Measurements from ENCODE around the gene C19orf44. TPM values are rescaled to one million over a fixed set of nuclear protein-coding genes. Genes with fewer than 3 reads are reported as not detected.

The C19orf44 gene
- total RNA-seq, 1 experiment from 2014 or later = 3.0 TPM

DNA sequence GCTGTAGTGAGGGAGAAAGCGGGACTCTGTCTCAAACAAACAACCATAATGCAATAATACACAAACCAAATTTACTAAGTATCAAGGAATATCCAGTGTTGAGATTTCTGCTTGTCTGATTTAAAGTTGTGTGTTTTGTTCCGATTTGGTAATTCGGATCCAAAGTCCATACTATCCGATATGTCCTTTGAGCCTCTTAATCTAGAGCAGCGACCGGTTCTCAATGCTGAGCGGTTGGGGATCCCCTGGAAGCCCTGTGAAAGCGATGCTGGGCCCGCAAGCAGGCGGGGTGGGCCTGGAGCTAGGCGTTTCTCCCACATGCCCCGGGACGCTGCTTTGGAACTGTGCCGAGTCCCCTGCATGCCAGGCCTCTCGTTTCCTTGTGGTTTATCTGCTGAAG is 20.2 kb downstream of the C19orf44 start:
- Histone ChIP-seq H3K27ac (no peak overlapping the region), H3K27me3 (replicated peaks) (no peaks in the 10 kb centered on the region), H3K36me3 (peaks cover 57% of the 10 kb centered on the region), H3K9me3 (replicated peaks) (no peaks in the 10 kb centered on the region), H3K4me1 (replicated peaks) (no peaks in the 10 kb centered on the region), H3K4me3 (no peak overlapping the region)
- DNase-seq (ENCODE audit: low read depth in 1 of 2, low spot score in 2 of 2) = no peak

DNA sequence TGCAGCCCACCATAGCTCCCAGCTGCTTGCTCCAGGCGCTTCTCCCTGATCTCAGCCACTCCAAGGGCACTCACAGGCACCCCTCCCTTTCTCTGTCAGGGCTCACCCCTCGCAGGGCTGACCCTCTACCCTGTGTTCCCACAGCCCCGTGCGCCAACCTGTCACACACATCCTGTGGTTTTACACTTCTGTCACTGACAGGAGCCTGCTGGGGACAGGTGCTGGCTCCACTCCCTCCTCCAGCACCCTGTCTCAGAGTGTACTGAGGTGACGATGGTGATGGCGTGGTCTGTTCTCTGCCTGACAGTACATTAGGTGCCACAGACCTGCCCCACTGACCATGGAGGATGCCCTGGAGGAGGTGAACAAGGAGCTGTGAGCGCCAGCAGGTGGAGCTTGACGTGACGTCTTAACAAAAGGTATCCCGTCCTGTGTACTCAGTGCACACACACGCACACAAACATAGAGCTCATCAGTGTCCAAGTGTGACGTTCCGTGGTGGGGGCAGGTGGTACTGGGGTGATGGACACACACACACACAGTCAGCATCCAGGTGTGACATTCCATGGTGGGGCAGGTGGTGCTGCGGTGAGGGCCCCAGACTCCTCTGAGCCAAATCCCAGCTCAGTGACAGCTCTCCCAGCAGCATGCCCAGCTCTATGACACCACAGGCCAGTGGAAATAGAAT is 20.9 kb downstream of the C19orf44 start:
- H3K27ac ChIP-seq = no peak overlapping the region
- DNase-seq (ENCODE audit: low read depth in 1 of 2, low spot score in 2 of 2) = no peak

DNA sequence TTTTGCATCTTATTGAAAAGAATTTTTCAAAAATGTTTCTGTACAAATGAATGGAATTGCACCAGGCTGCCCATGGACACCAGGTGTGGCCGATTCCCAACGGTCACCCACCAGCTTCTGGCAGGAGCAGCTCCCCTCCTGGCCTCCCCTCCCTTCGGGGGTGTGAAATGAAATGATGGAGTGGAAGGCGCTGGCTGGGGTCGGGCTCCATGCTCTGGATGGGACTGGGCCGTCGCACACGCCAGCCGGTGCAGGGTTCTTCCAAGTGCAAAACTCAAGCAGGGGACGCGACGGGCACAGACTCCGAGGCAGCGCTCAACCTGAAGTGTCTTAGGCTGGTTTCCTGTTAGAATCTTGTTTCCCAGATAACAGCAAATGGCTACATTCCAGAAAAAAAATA is 21.9 kb downstream of the C19orf44 start:
- H3K36me3 ChIP-seq = peaks cover 68% of the 10 kb centered on the region
- no peaks in the 10 kb centered on the region for H3K27me3 ChIP-seq (replicated peaks)
- DNase-seq (ENCODE audit: low read depth in 1 of 2, low spot score in 2 of 2) = no peak
- no peaks in the 10 kb centered on the region for H3K9me3 ChIP-seq (replicated peaks)
- H3K4me1 ChIP-seq (replicated peaks) = no peaks in the 10 kb centered on the region
- no peak overlapping the region for H3K27ac ChIP-seq
- H3K4me3 ChIP-seq = no peak overlapping the region

More for the DNA sequence above, 20.9 kb downstream of the C19orf44 start:
- no peaks in the 10 kb centered on the region for H3K4me1 ChIP-seq (replicated peaks)
- no peaks in the 10 kb centered on the region for H3K9me3 ChIP-seq (replicated peaks)
- H3K27me3 ChIP-seq (replicated peaks) = no peaks in the 10 kb centered on the region
- H3K36me3 ChIP-seq = peaks cover 63% of the 10 kb centered on the region
- H3K4me3 ChIP-seq = no peak overlapping the region

DNA sequence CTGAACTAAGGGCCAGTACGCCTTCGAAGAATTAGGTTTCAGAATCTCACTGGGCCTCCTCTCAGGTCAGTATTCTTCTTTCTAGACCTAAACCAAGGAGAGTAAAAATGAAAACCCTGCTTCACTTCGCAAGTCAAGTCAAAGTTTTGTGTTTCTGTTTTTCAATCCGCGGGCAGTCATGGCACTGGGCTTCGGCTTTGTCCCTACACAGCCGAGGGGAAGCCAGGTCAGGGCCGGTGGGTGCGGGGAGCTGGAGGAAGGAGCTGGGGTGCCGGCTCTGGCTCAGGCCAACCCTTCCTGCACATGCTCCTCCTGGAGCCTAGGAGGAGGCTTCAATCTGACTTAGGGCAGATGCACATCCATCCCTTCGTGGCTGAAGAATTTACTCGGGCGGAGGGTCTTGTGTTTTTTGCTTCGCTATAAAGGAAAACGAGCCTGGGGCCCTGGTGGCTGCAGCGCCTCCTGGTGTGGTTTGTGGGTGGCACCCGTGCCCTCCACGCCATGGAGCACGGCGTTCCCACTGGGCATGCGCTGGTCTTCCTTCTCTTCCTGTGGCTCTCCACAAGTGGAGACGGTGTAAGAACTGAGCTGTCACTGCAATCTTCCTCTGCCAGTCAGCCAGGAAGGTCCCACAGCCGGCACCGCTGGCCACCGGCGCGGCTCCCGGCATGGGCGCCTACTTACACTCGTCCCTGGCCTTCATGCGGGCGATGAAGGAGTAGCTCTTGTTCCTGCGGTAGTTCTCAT is 22.5 kb downstream of the C19orf44 start:
- Histone ChIP-seq H3K4me3 (no peak overlapping the region), H3K9me3 (replicated peaks) (no peaks in the 10 kb centered on the region), H3K27ac (no peak overlapping the region), H3K27me3 (replicated peaks) (no peaks in the 10 kb centered on the region), H3K4me1 (replicated peaks) (no peaks in the 10 kb centered on the region), H3K36me3 (peaks cover 74% of the 10 kb centered on the region)
- no peak for DNase-seq (ENCODE audit: low read depth in 1 of 2, low spot score in 2 of 2)

DNA sequence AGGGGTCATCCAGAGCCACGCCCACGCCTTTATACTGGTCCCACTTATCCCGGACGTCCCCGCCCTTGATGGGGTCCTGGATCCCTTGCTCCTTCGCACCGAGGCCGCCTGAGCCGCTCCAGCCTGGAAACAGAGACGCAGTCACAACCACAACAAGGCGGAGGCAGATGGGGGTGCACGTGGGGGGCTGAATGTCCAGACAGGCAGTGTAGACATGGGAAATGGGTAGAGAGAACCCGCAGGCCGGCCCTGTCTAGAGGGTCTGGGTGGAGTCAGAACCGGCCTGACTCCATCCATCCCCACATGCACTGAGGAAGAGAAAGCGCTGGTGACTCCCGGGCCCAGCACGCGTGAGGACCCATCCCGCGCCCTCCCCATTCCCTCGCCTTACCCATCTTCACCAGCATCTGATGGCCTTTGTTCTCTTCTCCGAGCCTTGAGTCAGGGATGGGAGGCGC is 23.1 kb downstream of the C19orf44 start:
- H3K9me3 ChIP-seq (replicated peaks) = no peaks in the 10 kb centered on the region
- H3K4me3 ChIP-seq = no peak overlapping the region
- H3K4me1 ChIP-seq (replicated peaks) = no peaks in the 10 kb centered on the region
- no peak overlapping the region for H3K27ac ChIP-seq
- peaks cover 80% of the 10 kb centered on the region for H3K36me3 ChIP-seq
- no peaks in the 10 kb centered on the region for H3K27me3 ChIP-seq (replicated peaks)
- no peak for DNase-seq (ENCODE audit: low read depth in 1 of 2, low spot score in 2 of 2)

DNA sequence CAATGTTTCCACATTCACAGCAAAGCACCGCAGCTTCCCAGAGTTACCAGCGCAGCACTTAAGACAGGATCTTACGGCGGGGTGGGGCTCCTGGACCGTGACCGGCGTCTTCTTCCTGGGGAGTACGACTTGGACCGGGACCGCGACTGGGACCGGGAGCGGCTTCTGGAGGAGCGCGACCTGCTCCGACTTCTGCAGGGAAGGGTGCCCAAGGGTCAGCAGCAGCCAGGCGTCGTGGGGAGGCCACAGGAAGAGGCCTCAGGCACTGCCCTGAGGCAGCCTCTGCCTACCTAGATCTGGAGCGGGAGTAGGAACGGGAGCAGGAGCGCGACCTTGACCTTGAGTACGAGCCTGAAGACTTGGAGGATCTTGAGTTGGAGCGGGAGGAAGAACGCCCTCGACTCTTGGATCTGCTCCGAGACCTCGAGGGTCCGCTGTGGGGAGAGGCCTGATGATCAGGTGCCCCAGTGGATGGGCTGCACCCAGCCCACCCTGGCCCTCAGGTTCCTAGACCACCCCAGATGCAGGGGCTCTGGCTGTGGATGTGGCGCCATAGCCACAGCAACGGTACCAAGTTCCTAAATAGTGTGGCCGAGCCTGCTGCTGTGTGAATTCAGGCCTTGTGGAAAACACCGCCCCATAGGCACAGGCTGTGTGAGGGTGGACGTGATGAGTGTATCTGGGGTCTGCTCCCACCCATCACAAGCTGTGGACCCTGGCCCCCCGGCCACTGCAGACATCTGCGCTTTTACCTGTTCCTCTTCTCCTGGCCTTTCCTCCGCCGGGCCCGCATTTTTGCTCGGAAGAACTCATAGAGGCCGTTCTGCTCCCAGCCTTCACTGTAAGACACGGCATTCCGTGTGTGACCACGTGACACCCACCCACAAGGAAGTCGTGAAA is 24.1 kb downstream of the C19orf44 start:
- Histone ChIP-seq H3K4me1 (replicated peaks) (no peaks in the 10 kb centered on the region), H3K27me3 (replicated peaks) (no peaks in the 10 kb centered on the region), H3K4me3 (no peak overlapping the region), H3K36me3 (peaks cover 84% of the 10 kb centered on the region), H3K27ac (no peak overlapping the region), H3K9me3 (replicated peaks) (no peaks in the 10 kb centered on the region)
- DNase-seq (ENCODE audit: low read depth in 1 of 2, low spot score in 2 of 2) = no peak

DNA sequence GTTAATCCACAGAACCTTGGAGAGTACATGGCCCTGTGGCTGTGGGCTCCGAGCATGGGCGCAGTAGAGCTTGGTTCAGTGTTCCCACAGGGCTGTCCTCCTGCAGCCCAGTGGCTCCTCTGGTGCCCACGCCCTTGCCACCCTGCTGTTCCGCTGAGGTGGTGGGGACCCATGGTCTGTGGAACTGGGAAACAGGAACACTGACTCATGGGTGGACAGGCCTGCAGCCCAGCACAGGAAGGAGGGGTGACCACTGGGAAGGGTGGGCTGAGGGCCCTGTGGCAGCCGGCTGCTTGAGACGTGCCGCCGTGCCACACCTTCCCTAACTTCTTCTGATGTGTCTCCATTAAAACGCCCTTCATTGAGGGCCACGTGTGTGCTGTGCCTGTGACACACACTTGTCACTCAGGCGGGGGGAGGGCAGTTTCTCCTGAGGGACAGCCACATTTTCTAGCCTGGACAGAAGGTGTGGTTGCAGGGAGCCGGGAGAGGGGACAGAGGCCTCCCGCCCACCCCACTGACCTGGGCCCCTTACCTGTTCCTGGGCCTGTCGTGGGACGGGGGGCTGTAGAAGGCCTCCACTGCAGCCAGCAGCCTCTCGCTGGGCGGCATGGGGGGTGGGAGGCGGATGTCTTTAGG is 24.9 kb downstream of the C19orf44 start:
- H3K4me1 ChIP-seq (replicated peaks) = no peaks in the 10 kb centered on the region
- H3K27ac ChIP-seq = no peak overlapping the region
- no peak overlapping the region for H3K4me3 ChIP-seq
- DNase-seq (ENCODE audit: low read depth in 1 of 2, low spot score in 2 of 2) = peak in 1 of 2 experiments; percentile 44
- H3K27me3 ChIP-seq (replicated peaks) = no peaks in the 10 kb centered on the region
- H3K9me3 ChIP-seq (replicated peaks) = no peaks in the 10 kb centered on the region
- peaks cover 92% of the 10 kb centered on the region for H3K36me3 ChIP-seq

DNA sequence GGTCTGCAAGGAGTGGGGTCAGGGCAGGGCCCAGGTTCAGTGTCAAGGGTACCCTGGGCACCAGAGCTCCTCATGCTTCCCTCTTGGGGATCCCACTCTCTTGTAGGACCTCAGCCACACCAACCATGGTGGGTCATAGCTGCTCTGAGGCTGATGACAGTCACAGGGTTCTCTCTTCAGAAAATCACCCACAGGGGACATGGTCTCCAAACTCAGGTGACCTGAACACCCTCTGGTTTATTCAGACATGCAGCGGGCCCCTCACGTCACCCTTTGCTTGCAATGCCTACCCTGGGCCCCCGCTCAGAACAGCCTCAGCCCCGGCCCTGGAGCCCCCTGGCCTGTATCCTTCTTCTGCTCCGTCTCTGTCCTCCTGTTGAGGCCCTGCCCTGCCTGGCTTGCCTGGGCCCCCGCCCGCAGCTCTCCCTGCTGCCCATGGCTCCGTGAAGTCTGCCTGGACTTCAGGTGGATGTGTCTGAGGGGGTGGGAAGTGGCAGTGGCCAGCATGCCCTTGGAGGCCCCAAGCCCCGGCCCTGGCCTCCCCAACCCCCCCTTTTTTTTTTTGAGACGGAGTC is 25.6 kb downstream of the C19orf44 start:
- Histone ChIP-seq H3K36me3 (peaks cover 96% of the 10 kb centered on the region), H3K4me1 (replicated peaks) (no peaks in the 10 kb centered on the region), H3K27me3 (replicated peaks) (no peaks in the 10 kb centered on the region), H3K4me3 (no peak overlapping the region), H3K9me3 (replicated peaks) (no peaks in the 10 kb centered on the region), H3K27ac (no peak overlapping the region)
- no peak for DNase-seq (ENCODE audit: low read depth in 1 of 2, low spot score in 2 of 2)

DNA sequence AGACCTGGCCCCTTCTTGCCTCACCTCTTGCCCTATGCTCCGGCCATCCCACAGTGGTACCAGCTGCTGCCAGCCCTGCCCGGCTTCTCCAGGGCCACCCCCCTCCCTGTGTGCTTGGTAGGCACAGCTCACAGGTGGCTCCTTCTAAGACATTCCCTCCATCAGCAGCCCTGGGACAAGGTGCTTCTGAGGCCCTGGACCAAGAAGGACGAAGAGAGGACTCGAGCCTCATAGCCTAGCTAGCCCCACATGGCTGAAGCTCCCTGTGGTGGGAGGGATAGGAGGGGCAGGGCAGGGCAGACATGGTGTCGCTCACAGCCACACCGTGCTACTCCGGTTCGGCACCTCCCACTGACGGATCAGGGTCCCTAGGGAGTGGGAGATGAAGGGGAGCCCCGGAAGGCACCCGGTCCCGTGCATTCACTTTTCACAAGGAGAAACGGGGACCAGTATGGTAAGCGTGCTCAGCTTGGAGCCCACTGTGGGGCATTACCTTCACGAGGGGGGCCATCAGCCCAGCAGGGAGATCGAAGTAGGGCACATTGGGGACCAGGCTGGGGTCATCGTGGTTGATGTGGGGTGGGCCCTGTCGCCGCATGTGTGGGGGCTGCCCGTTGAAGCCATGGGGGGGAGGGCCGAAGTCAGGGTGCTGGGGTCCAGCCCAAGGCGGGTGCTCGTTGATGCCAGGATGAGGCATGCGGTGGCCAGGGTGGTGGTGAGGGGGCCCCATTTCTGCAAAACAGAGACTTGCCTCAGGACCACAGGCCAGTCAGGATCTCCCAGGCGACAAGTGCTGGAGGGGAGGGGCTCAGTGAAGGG is 26.6 kb downstream of the C19orf44 start:
- Histone ChIP-seq H3K27me3 (replicated peaks) (no peaks in the 10 kb centered on the region), H3K36me3 (peaks cover 96% of the 10 kb centered on the region), H3K4me3 (no peak overlapping the region), H3K4me1 (replicated peaks) (no peaks in the 10 kb centered on the region), H3K27ac (no peak overlapping the region), H3K9me3 (replicated peaks) (no peaks in the 10 kb centered on the region)
- DNase-seq (ENCODE audit: low read depth in 1 of 2, low spot score in 2 of 2) = no peak

DNA sequence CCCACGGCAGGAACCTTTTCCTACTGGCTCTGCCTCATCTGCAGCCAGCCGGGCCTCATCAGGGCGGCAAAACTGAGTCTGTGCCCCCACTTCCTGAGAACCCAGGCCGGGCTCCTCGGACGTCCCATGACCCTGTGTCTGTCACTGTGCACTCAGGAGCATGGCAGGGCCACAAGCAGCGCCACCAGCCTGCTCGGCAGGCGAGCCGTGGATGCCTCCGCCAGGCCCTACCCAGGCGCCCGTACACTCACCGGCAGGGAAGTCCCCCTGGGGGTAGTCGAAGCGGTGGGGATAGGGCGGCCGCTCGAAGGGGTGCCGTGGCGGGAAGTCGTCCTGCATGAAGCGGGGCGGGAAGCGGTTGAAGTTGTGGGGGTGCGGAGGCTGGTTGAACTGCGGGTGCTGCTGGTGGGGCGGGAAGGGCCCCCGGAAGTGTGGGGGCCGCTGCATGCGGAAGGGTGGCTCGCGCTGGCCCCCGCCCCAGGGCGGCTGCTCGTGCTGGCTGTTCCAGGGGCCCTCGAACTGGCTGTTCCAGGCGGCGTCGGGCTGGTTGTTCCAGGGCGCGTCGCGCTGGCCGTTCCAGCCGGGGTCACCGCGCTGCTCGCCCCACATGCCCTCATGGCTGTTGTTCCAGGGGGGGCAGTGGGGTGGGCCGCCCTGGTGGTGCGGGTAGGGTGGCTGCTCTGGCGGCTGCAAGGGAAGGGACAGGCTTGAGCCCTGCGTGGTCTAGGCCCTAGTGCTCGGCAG is 29.0 kb downstream of the C19orf44 start:
- H3K9me3 ChIP-seq (replicated peaks) = no peaks in the 10 kb centered on the region
- DNase-seq (ENCODE audit: low read depth in 1 of 2, low spot score in 2 of 2) = no peak
- H3K4me3 ChIP-seq = no peak overlapping the region
- no peaks in the 10 kb centered on the region for H3K27me3 ChIP-seq (replicated peaks)
- peaks cover 96% of the 10 kb centered on the region for H3K36me3 ChIP-seq
- no peak overlapping the region for H3K27ac ChIP-seq
- H3K4me1 ChIP-seq (replicated peaks) = no peaks in the 10 kb centered on the region

DNA sequence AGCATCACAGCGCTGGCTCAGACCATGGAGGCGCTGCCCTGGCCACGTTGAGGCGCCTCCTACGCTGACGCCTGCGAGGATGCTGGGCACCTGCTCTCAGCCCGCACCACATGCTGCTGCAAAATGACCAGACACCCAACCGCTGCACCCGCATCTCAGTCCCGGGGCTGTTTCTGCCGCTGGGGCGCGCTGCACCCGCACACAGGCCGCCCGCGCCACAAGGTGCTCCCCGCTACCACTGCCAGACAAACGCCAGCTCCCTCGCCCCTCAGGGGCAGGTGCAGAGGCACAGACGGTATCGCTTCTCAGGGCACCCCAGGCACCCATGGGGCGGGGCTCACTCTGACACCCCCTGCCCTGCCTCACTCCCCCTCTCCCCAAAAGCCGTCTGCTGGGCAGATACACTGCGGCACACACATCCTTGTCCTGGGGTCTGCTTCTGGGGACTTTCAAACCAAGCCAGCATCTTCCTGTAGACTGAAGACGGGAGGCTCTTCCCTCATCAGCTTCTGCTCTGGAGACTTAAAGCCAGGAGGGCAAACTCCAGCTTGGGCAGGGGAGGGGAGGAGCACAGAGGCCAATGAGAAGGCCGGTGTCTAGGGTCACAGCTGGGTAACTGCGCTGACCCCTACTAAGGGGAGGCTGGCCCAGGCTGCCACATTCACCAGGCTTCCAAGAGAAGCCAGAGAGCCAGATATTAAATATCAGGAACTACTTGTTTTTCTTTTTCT is 29.7 kb downstream of the C19orf44 start:
- Histone ChIP-seq H3K36me3 (peaks cover 96% of the 10 kb centered on the region), H3K27me3 (replicated peaks) (no peaks in the 10 kb centered on the region), H3K4me1 (replicated peaks) (no peaks in the 10 kb centered on the region), H3K4me3 (no peak overlapping the region), H3K27ac (no peak overlapping the region), H3K9me3 (replicated peaks) (no peaks in the 10 kb centered on the region)
- no peak for DNase-seq (ENCODE audit: low read depth in 1 of 2, low spot score in 2 of 2)

Measured in SJSA1 (cell line).